Measurements from ENCODE around the gene MUC2. TPM values are rescaled to one million over a fixed set of nuclear protein-coding genes. Genes with fewer than 3 reads are reported as not detected.

The MUC2 gene
- total RNA-seq, 1 donor from 2014 or later = not detected

- H3K27me3 Mint-ChIP-seq (ENCODE audit: low read depth, unreplicated experiment) = peaks cover 9% of the 10 kb centered on the region
- Histone ChIP-seq H3K4me2 (ENCODE audit: low read length) (no peak overlapping the region), H3K9ac (ENCODE audit: low read length) (no peak overlapping the region), H3K9me3 (ENCODE audit: insufficient read depth, low read depth, low read length) (no peaks in the 10 kb centered on the region), H3K36me3 (ENCODE audit: insufficient read depth, low read length) (no peaks in the 10 kb centered on the region), H3K4me3 (ENCODE audit: insufficient read depth, low read depth, low read length) (no peak overlapping the region), H3K27ac (ENCODE audit: low read depth, low read length) (no peak overlapping the region), H2AFZ (ENCODE audit: low read depth, low read length) (no peak overlapping the region), H3K79me2 (ENCODE audit: insufficient read depth, low read length) (no peaks in the 10 kb centered on the region), H4K20me1 (ENCODE audit: insufficient read depth, low read length) (peaks cover 4% of the 10 kb centered on the region), H3K27me3 (ENCODE audit: insufficient read depth, low read length) (no peaks in the 10 kb centered on the region), H3K4me1 (ENCODE audit: insufficient read depth, low read length) (no peaks in the 10 kb centered on the region)
- DNase-seq (ENCODE audit: low read depth) = no peak
- no peak overlapping the region for H3K4me3 Mint-ChIP-seq (ENCODE audit: unreplicated experiment)
- H3K4me1 Mint-ChIP-seq (ENCODE audit: low read depth, unreplicated experiment) = no peaks in the 10 kb centered on the region
- no peak for FAIRE-seq
- no peak overlapping the region for H3K27ac Mint-ChIP-seq (ENCODE audit: unreplicated experiment)
- TF ChIP-seq CTCF (IDR thresholded peaks at IDR 0.05; ENCODE audit: insufficient read depth, low read depth, low read length) = no peak
- TF ChIP-seq EZH2 (IDR thresholded peaks at IDR 0.05; ENCODE audit: insufficient read depth, low read length) = no peak
- peaks cover 2% of the 10 kb centered on the region for H3K9me3 Mint-ChIP-seq (ENCODE audit: unreplicated experiment)
- peaks cover 2% of the 10 kb centered on the region for H3K36me3 Mint-ChIP-seq (ENCODE audit: low read depth, unreplicated experiment)
Measured at GRCh38 chr11:1034456-1035295, 40.0 kb upstream of the MUC2 start.

- H3K4me1 Mint-ChIP-seq (ENCODE audit: low read depth, unreplicated experiment) = no peaks in the 10 kb centered on the region
- H3K4me1 ChIP-seq (ENCODE audit: insufficient read depth, low read length) = no peaks in the 10 kb centered on the region
- no peaks in the 10 kb centered on the region for H3K9me3 ChIP-seq (ENCODE audit: insufficient read depth, low read depth, low read length)
- FAIRE-seq (no peak), DNase-seq (ENCODE audit: low read depth) (no peak)
- H3K9ac ChIP-seq (ENCODE audit: low read length) = no peak overlapping the region
- no peak overlapping the region for H3K4me3 ChIP-seq (ENCODE audit: insufficient read depth, low read depth, low read length)
- peaks cover 2% of the 10 kb centered on the region for H3K9me3 Mint-ChIP-seq (ENCODE audit: unreplicated experiment)
- no peaks in the 10 kb centered on the region for H3K27me3 ChIP-seq (ENCODE audit: insufficient read depth, low read length)
- no peak overlapping the region for H2AFZ ChIP-seq (ENCODE audit: low read depth, low read length)
- no peak overlapping the region for H3K4me3 Mint-ChIP-seq (ENCODE audit: unreplicated experiment)
- TF ChIP-seq EZH2 (IDR thresholded peaks at IDR 0.05; ENCODE audit: insufficient read depth, low read length) (no peak), CTCF (IDR thresholded peaks at IDR 0.05; ENCODE audit: insufficient read depth, low read depth, low read length) (no peak)
- H3K36me3 ChIP-seq (ENCODE audit: insufficient read depth, low read length) = no peaks in the 10 kb centered on the region
- no peak overlapping the region for H3K27ac ChIP-seq (ENCODE audit: low read depth, low read length)
- peaks cover 11% of the 10 kb centered on the region for H3K27me3 Mint-ChIP-seq (ENCODE audit: low read depth, unreplicated experiment)
- no peak overlapping the region for H3K4me2 ChIP-seq (ENCODE audit: low read length)
- H4K20me1 ChIP-seq (ENCODE audit: insufficient read depth, low read length) = peaks cover 4% of the 10 kb centered on the region
- H3K36me3 Mint-ChIP-seq (ENCODE audit: low read depth, unreplicated experiment) = peaks cover 2% of the 10 kb centered on the region
- no peaks in the 10 kb centered on the region for H3K79me2 ChIP-seq (ENCODE audit: insufficient read depth, low read length)
- no peak overlapping the region for H3K27ac Mint-ChIP-seq (ENCODE audit: unreplicated experiment)
Measured at GRCh38 chr11:1035577-1036283, 38.9 kb upstream of the MUC2 start.

Data from astrocyte (in vitro differentiated cells and primary cell).